Measurements from ENCODE around the gene UBAC2.

UBAC2 gene

GRCh38 chr13:99335603-99336002 lies 134.9 kb downstream of the UBAC2 start:
- no peak for DNase-seq

DNA sequence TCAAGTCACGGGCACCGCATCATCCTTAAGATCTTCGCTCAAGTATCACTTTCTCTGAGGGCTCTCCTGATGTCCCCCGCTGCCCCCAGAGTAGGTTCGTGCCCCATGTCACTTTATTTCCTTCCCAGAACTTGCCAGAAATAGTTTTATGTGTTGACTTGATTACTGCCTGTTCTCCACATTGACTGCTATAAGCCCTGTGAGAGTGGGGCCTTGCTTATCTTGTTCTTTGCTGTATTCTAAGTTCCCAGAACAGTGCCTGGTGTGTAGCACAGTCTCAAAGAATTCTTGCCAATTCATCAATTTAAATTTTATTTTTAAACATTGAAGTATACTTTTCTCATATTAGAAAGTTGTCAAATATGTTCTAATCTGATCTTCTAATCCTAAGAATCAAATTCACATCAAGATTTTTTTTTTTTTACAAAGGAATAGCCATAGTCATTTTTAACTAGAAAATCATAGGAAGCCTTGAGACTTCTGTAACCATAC lies 138.6 kb downstream of the UBAC2 start:
- DNase-seq: no peak

- DNase-seq: no peak
Observed at GRCh38 chr13:99339736-99340397, 139.2 kb downstream of the UBAC2 start.

- no peak for DNase-seq
Observed at GRCh38 chr13:99340638-99341037, 140.0 kb downstream of the UBAC2 start.

- no peak for DNase-seq
Observed at GRCh38 chr13:99341969-99342722, 141.5 kb downstream of the UBAC2 start.

GRCh38 chr13:99342723-99343315 lies 142.2 kb downstream of the UBAC2 start:
- no peak for DNase-seq

GRCh38 chr13:99344610-99345208 lies 144.1 kb downstream of the UBAC2 start:
- DNase-seq: no peak

DNA sequence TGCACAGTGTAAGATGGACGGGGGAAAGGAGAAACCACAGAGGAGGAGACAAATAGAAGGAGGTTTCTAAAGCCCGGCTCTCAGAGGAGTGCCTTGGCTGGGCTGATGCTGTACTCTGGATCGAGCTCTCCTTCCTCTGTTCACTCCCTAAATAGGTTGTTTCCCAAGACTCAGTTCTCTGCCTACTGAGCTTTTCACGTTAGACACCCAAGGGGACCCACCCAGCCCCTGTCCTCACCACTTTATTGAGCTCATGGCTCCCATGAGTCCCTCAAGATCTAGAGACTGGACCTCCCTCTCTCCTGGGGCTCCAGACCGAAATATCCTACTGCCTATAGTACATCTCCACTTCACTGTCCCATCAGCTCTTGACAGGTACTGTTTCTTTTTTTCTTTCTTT lies 144.7 kb downstream of the UBAC2 start:
- no peak for DNase-seq

DNA sequence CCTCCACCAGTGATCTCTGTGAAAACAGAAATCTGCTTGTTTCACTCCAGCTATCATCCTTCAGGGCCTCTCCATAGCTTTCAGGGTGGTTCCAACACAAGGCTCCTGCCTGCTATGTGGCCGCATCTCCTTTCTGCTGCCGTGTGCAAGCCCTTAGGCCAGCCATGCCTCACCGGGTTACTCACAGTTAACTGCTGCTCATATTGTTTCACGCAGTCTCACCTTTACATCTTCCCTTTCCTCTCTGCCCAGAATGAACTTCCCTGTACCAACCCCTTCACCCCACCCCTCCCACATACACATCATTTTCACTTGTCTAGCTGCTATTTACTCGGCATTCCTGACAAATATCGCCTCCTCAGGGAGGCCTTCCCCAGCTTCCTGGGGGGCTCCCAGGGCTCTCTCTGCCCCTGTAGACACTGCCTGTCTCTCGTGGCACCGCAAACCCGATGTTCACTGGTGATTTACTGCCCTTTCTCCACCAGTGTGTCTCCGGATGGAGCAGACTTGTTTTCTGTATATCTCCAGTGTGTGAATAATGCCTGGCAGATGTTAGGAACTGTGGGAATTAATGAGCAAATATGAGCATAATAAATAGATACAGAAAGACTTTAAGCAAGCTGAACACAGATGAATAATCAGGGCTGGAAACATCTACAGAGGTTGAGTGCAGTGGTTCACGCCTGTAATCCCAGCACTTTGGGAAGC lies 145.8 kb downstream of the UBAC2 start:
- no peak for DNase-seq

DNA sequence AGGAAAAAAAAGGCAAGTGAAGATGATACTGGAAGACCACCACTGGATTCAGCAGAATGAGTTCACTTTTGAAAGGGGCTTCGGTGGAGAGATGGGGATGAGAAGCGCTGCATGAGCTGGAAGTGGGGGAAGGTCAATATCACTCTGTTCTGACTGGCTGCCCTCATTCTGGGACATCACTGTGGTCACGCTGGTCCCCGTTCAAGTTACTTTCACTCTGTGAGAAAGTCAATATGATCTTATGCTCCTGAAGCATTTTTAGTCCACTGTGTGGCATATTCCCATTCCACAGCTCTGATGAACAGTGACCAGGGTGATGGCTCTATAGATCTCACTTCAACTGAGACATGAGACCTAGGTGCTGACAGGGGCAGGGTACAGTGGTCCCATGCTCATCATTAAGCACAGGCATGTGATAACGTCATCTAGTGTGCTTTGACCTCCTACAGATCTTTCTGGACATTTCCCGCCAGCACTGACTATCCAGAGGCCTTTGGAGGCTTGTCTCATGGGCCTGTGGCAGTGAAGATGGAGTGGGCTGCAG lies 146.8 kb downstream of the UBAC2 start:
- DNase-seq: no peak

- peak in 1 of 51 donors; percentile 28 for DNase-seq
Observed at GRCh38 chr13:99347911-99348451, 147.3 kb downstream of the UBAC2 start.

- DNase-seq: no peak
Observed at GRCh38 chr13:99350191-99350590, 149.5 kb downstream of the UBAC2 start.

DNA sequence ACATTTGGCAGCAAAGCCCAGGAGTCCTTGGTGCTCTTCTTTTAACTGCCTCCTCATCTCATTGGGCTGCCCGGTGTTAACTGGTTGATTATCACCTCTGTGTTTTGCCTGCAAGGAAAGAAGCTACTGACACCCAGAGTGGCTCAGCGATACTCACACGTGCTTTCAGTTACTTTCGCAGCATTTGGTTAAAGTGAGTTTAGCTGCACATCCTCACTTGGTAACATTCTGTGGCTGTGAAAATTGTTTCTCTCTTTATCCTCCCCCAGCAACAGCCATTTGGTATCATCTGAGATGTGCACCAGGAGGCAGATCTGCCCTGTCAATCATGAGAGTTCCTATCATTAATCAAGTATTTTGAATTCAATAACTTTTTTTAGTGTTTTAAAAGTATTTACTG lies 151.1 kb downstream of the UBAC2 start:
- no peak for DNase-seq

DNA sequence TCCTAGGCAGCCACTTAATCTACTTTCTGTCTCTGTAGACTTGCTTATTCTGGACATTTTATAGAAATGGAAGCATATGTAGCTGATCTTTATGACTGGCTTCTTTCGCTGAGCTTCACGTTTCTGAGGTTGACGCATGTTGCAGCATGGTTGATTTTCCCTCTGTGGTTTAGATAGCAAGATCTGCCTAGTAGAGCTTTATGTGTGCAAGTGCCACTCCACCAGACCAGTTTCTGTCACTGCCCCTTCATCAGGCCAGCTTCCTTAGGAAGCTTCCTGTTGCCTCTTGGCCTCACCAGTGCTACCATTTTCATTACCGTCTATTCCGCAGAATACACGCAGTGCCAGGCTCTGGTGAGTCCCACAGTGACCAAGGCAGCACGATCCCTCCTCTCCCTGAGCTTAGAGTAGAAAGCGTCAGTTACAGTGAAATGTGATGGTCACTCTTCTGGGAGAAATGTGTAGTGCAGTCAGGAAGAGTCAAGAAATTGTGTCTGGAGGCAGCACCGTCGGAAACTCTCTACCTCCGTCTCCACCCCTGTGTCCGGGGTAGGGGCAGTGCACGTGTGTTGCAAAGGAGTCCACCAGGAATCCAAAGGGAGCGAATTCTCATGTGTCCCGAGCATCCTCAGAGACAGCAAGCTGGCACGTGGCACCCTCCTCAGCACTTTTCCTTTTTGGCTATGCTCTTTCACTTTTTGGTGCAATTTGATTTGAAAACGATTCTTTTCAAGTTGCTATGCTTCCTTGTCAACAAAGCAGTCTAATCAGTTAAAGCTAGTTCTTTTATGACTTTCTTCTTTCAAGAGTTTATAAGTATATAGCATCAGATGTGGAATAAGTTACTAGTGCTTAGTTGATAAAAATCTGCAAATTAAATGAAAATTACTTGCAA lies 151.9 kb downstream of the UBAC2 start:
- DNase-seq: no peak

DNA sequence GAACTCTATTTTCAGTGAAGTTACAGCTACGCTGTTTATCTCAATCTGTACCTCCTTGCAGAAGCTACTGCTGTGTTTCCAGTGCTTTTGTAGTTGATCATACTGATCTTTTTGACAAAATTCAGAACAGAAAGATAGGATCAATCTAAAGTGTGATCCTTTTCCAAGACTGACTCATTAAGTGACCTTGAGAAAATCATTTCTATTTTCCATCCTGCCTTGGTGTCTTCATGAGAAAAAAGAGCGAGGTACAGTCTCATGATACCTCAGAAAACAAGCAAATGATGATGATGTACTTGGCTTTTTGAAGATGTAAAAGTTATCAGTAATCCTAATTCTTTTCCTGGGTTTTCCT lies 152.6 kb downstream of the UBAC2 start:
- no peak for DNase-seq

GRCh38 chr13:99353836-99354235 lies 153.2 kb downstream of the UBAC2 start:
- no peak for DNase-seq

GRCh38 chr13:99354371-99354951 lies 153.8 kb downstream of the UBAC2 start:
- DNase-seq: no peak

DNA sequence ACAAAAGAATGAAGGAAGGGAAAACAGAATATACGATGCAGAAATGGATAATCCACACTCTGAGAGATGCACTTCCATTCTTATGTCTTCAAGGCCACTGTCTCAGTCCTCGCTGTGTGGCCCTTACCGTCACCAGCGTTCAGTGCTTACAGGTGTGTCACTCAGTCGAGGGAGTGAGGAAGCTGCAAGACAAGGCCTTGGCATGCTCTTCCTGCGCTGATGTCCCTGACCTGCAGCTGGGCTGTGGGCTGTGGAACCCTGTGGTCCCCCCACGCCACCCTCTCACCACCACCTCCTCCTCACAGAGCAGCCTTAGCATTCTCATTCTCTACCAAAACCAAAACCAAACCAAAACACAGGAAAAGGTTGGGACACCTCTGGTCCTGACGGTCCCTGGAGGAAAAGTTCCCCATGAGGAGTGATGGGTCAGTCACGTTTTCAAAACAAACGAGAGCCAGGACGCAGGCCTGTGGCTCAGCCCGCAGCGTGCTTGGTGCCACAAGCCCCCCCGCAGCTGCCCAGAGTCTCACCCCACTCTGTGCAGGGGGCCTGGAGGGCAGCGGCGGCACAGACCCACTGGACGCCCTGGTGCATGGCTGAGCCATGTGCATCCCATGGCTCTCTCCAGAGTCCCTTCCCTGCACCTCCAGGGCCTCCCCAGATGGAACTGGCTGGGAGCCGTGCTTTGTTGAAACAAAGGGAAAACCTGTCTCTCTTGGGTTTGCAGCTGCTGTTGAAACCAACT lies 154.8 kb downstream of the UBAC2 start:
- DNase-seq: no peak

DNA sequence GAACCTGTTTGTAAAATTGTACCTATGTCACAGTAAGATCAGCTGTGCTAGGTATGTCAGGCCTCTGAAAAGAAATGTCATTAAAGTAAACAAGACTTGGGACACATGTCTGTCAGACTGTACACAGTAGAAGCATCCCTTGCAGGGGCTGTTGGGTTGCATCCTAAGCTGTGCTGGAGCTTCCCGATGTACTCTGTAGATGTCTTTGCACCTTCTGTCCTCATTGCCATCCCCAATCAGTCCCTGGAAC lies 155.3 kb downstream of the UBAC2 start:
- no peak for DNase-seq
